Activated T-cell treated with anti-CD3 and anti-CD28 coated beads, Interleukin-2, amount 50 U/mL, for 24 hours (primary cell): Measurements from ENCODE around the gene SUN3.

Experiments used
- DNase-seq: peaks from one replicate; pipeline ENCODE4 v3.0.0-alpha.2; 2020
- H3K27ac Mint-ChIP-seq: 2 replicates; pipeline ENCODE4 v1.8.0; 2020; ENCODE audit warnings: mild to moderate bottlenecking, mixed read lengths
- H3K27me3 Mint-ChIP-seq: 2 replicates; pipeline ENCODE4 v1.8.0; 2020; ENCODE audit warnings: mixed read lengths
- H3K36me3 Mint-ChIP-seq: 2 replicates; pipeline ENCODE4 v1.8.0; 2020; ENCODE audit warnings: low read depth, mixed read lengths
- H3K4me1 Mint-ChIP-seq: 2 replicates; pipeline ENCODE4 v1.8.0; 2020; ENCODE audit warnings: low read depth, mixed read lengths
- H3K4me3 Mint-ChIP-seq: 2 replicates; pipeline ENCODE4 v1.8.0; 2020; ENCODE audit warnings: mild to moderate bottlenecking, moderate library complexity, mixed read lengths
- H3K9me3 Mint-ChIP-seq: 2 replicates; pipeline ENCODE4 v1.8.0; 2020; ENCODE audit warnings: mixed read lengths

Gene SUN3

GRCh38 chr7:48028938-48029337 is at the start of gene SUN3:
Gene SUN3, minus strand, starts transcription at chr7:48029107. Its CDS starts 169 bp downstream, at chr7:48028938.
- Mint-ChIP-seq H3K27me3 (peaks cover 25% of the 10 kb centered on the region), H3K27ac (no peak within 1 kb of the TSS), H3K36me3 (no peaks in the 10 kb centered on the region), H3K4me3 (no peak within 1 kb of the TSS), H3K9me3 (peaks cover 6% of the 10 kb centered on the region), H3K4me1 (no peaks in the 10 kb centered on the region)
- DNase-seq, result no peak

GRCh38 chr7:48078470-48078869 is 49.6 kb upstream of the SUN3 start:
- no peak overlapping the region for H3K4me3 Mint-ChIP-seq
- DNase-seq, result no peak
- no peak overlapping the region for H3K27ac Mint-ChIP-seq
- H3K36me3 Mint-ChIP-seq, result no peaks in the 10 kb centered on the region
- no peaks in the 10 kb centered on the region for H3K27me3 Mint-ChIP-seq
- peaks cover 26% of the 10 kb centered on the region for H3K4me1 Mint-ChIP-seq
- no peaks in the 10 kb centered on the region for H3K9me3 Mint-ChIP-seq

- Mint-ChIP-seq H3K4me1 (peaks cover 16% of the 10 kb centered on the region), H3K9me3 (peaks cover 2% of the 10 kb centered on the region)
These were observed 48.5 kb upstream of the SUN3 start for GRCh38 chr7:48077423-48077822.

GRCh38 chr7:48074204-48074654 is 45.3 kb upstream of the SUN3 start:
- H3K4me3 Mint-ChIP-seq, result no peak overlapping the region
- no peak overlapping the region for H3K27ac Mint-ChIP-seq
- H3K9me3 Mint-ChIP-seq, result peaks cover 4% of the 10 kb centered on the region
- no peaks in the 10 kb centered on the region for H3K36me3 Mint-ChIP-seq
- peaks cover 10% of the 10 kb centered on the region for H3K4me1 Mint-ChIP-seq
- no peaks in the 10 kb centered on the region for H3K27me3 Mint-ChIP-seq
- DNase-seq, result no peak

More at GRCh38 chr7:48077423-48077822, 48.5 kb upstream of the SUN3 start:
- Mint-ChIP-seq H3K36me3 (no peaks in the 10 kb centered on the region), H3K27me3 (no peaks in the 10 kb centered on the region), H3K27ac (no peak overlapping the region), H3K4me3 (no peak overlapping the region)
- no peak for DNase-seq

GRCh38 chr7:48067475-48067874 is 38.6 kb upstream of the SUN3 start:
- Mint-ChIP-seq H3K9me3 (peaks cover 5% of the 10 kb centered on the region), H3K27ac (no peak overlapping the region), H3K4me1 (no peaks in the 10 kb centered on the region), H3K4me3 (no peak overlapping the region), H3K27me3 (no peaks in the 10 kb centered on the region), H3K36me3 (peaks cover 2% of the 10 kb centered on the region)
- DNase-seq, result no peak

- peaks cover 2% of the 10 kb centered on the region for H3K36me3 Mint-ChIP-seq
- H3K4me3 Mint-ChIP-seq, result no peak overlapping the region
- DNase-seq, result no peak
- no peak overlapping the region for H3K27ac Mint-ChIP-seq
- H3K9me3 Mint-ChIP-seq, result peaks cover 3% of the 10 kb centered on the region
- no peaks in the 10 kb centered on the region for H3K4me1 Mint-ChIP-seq
- no peaks in the 10 kb centered on the region for H3K27me3 Mint-ChIP-seq
These were observed 35.1 kb upstream of the SUN3 start for GRCh38 chr7:48063985-48064384.

- H3K4me1 Mint-ChIP-seq, result no peaks in the 10 kb centered on the region
- no peak for DNase-seq
- no peak overlapping the region for H3K4me3 Mint-ChIP-seq
- H3K27ac Mint-ChIP-seq, result no peak overlapping the region
- H3K9me3 Mint-ChIP-seq, result peaks cover 9% of the 10 kb centered on the region
- H3K27me3 Mint-ChIP-seq, result no peaks in the 10 kb centered on the region
- peaks cover 2% of the 10 kb centered on the region for H3K36me3 Mint-ChIP-seq
These were observed 30.8 kb upstream of the SUN3 start for GRCh38 chr7:48059706-48060105.

GRCh38 chr7:48058990-48059389 is 30.1 kb upstream of the SUN3 start:
- Mint-ChIP-seq H3K27ac (no peak overlapping the region), H3K4me1 (no peaks in the 10 kb centered on the region), H3K4me3 (no peak overlapping the region), H3K36me3 (peaks cover 2% of the 10 kb centered on the region), H3K27me3 (no peaks in the 10 kb centered on the region), H3K9me3 (peaks cover 9% of the 10 kb centered on the region)
- DNase-seq, result no peak

GRCh38 chr7:48053736-48054135 is 24.8 kb upstream of the SUN3 start:
- Mint-ChIP-seq H3K36me3 (no peaks in the 10 kb centered on the region), H3K4me3 (no peak overlapping the region), H3K27me3 (no peaks in the 10 kb centered on the region), H3K4me1 (peaks cover 17% of the 10 kb centered on the region), H3K27ac (no peak overlapping the region), H3K9me3 (peaks cover 7% of the 10 kb centered on the region)
- no peak for DNase-seq

GRCh38 chr7:48052748-48053147 is 23.8 kb upstream of the SUN3 start:
- Mint-ChIP-seq H3K4me3 (no peak overlapping the region), H3K36me3 (no peaks in the 10 kb centered on the region), H3K4me1 (peaks cover 17% of the 10 kb centered on the region), H3K9me3 (peaks cover 7% of the 10 kb centered on the region), H3K27ac (peak overlapping the region; percentile 55), H3K27me3 (no peaks in the 10 kb centered on the region)
- DNase-seq, result no peak

- peaks cover 37% of the 10 kb centered on the region for H3K4me1 Mint-ChIP-seq
- no peak for DNase-seq
- no peak overlapping the region for H3K27ac Mint-ChIP-seq
- no peaks in the 10 kb centered on the region for H3K27me3 Mint-ChIP-seq
- H3K9me3 Mint-ChIP-seq, result no peaks in the 10 kb centered on the region
- H3K36me3 Mint-ChIP-seq, result no peaks in the 10 kb centered on the region
- H3K4me3 Mint-ChIP-seq, result no peak overlapping the region
These were observed 20.9 kb upstream of the SUN3 start for GRCh38 chr7:48049850-48050249.

- H3K4me3 Mint-ChIP-seq, result no peak overlapping the region
- no peaks in the 10 kb centered on the region for H3K27me3 Mint-ChIP-seq
- H3K36me3 Mint-ChIP-seq, result no peaks in the 10 kb centered on the region
- H3K9me3 Mint-ChIP-seq, result no peaks in the 10 kb centered on the region
- no peak overlapping the region for H3K27ac Mint-ChIP-seq
- H3K4me1 Mint-ChIP-seq, result peaks cover 36% of the 10 kb centered on the region
- DNase-seq, result no peak
These were observed 19.2 kb upstream of the SUN3 start for GRCh38 chr7:48048113-48048512.

GRCh38 chr7:48046458-48046857 is 17.6 kb upstream of the SUN3 start:
- Mint-ChIP-seq H3K36me3 (no peaks in the 10 kb centered on the region), H3K4me1 (peaks cover 41% of the 10 kb centered on the region), H3K27me3 (no peaks in the 10 kb centered on the region), H3K27ac (peak overlapping the region; percentile 10), H3K4me3 (peak overlapping the region; percentile 16), H3K9me3 (no peaks in the 10 kb centered on the region)
- no peak for DNase-seq

GRCh38 chr7:48045195-48045765 is 16.4 kb upstream of the SUN3 start:
- H3K27ac Mint-ChIP-seq, result no peak overlapping the region
- H3K27me3 Mint-ChIP-seq, result no peaks in the 10 kb centered on the region
- H3K36me3 Mint-ChIP-seq, result no peaks in the 10 kb centered on the region
- H3K4me3 Mint-ChIP-seq, result no peak overlapping the region
- H3K4me1 Mint-ChIP-seq, result peaks cover 52% of the 10 kb centered on the region
- no peaks in the 10 kb centered on the region for H3K9me3 Mint-ChIP-seq
- DNase-seq, result no peak

GRCh38 chr7:48042636-48043035 is 13.7 kb upstream of the SUN3 start:
- Mint-ChIP-seq H3K4me1 (peaks cover 53% of the 10 kb centered on the region), H3K4me3 (no peak overlapping the region), H3K36me3 (no peaks in the 10 kb centered on the region), H3K9me3 (no peaks in the 10 kb centered on the region), H3K27me3 (peaks cover 4% of the 10 kb centered on the region), H3K27ac (no peak overlapping the region)
- no peak for DNase-seq

GRCh38 chr7:48042216-48042615 is 13.3 kb upstream of the SUN3 start:
- Mint-ChIP-seq H3K27me3 (peaks cover 7% of the 10 kb centered on the region), H3K4me3 (no peak overlapping the region), H3K9me3 (no peaks in the 10 kb centered on the region), H3K27ac (peak overlapping the region; percentile 89), H3K36me3 (no peaks in the 10 kb centered on the region), H3K4me1 (peaks cover 53% of the 10 kb centered on the region)
- DNase-seq, result no peak
